Gastrocnemius medialis (tissue), 4 donors: ENCODE measurements around the gene ACOX2. TPM values are rescaled to one million over a fixed set of nuclear protein-coding genes. Genes with fewer than 3 reads are reported as not detected.

Experiments used
- ATAC-seq, 2 donors: fragments of 150-250 bp; one replicate each; pipeline ENCODE4 v1.9.1; 2016
- DNase-seq, 2 donors: peaks; one replicate each; pipeline ENCODE4 v3.0.0-alpha.2; 2019
- H3K27ac ChIP-seq, 4 donors: fragments of 200-600 bp; sonication (generic); 1 replicate in 1 of 4; 2 replicates in 3 of 4; pipeline ENCODE4 v1.5.1; 2016 to 2018; ENCODE audit warnings: mild to moderate bottlenecking in 2 of 4, moderate library complexity in 1 of 4
- H3K27me3 ChIP-seq, 3 donors: fragments of 200-600 bp; sonication (generic) in 2 of 3; 1 replicate in 1 of 3; 2 replicates in 2 of 3; pipeline versions ENCODE4 v1.5.1 to v1.6.0; 2016 to 2019; ENCODE audit warnings: mild to moderate bottlenecking in 1 of 3, moderate library complexity in 1 of 3
- H3K36me3 ChIP-seq, 2 donors: fragments of 200-600 bp; sonication (generic) in 1 of 2; one replicate each; pipeline ENCODE4 v1.5.1; 2017 to 2018
- H3K4me1 ChIP-seq, 2 donors: fragments of 200-600 bp; sonication (generic) in 1 of 2; one replicate each; pipeline ENCODE4 v1.5.1; 2016 to 2017; ENCODE audit warnings: mild to moderate bottlenecking in 2 of 2
- H3K4me3 ChIP-seq, 4 donors: fragments of 200-600 bp; sonication (generic) in 3 of 4; 1 replicate in 1 of 4; 2 replicates in 3 of 4; pipeline ENCODE4 v1.5.1; 2016 to 2019; ENCODE audit warnings: mild to moderate bottlenecking in 2 of 4
- H3K9me3 ChIP-seq, 3 donors: fragments of 200-600 bp; sonication (generic) in 2 of 3; 1 replicate in 1 of 3; 2 replicates in 2 of 3; pipeline ENCODE4 v1.5.1; 2016 to 2019
- POLR2A ChIP-seq, 2 donors: fragments of 450-650 bp; IDR thresholded peaks; one replicate each; pipeline ENCODE4 v1.6.1; 2017; ENCODE audit warnings: antibody characterized with exemption in 2 of 2, mild to moderate bottlenecking in 2 of 2, moderate library complexity in 2 of 2
- in situ Hi-C, 4 donors: fragments of 200-750 bp; cut with MboI; loops; one replicate each; pipeline versions ENCODE4 v1.15.0 to v1.8.0; 2017; ENCODE audit warnings: low sequenced_read_pairs in 4 of 4
- intact Hi-C: fragments of 100-400 bp; cut with DNase I; formaldehyde crosslinking; loops from one replicate; pipeline ENCODE4 v1.15.1; 2023; ENCODE audit warnings: low total_unique reads
- total RNA-seq, 4 donors: library from RNA; depleted of rRNA; stranded (reverse); fragments of >200 nt; gene quantifications; one replicate each; pipeline versions ENCODE4 v1.1.0 to v1.2.3, GENCODE V29; 2016
- TF ChIP-seq, protein P1 (sequence below), 5 experiments: fragments of 450-650 bp in 3 of 5; fragments of 200-600 bp in 2 of 5; sonication (generic) in 2 of 5; IDR thresholded peaks in 4 of 5; conservative IDR thresholded peaks in 1 of 5; 1 replicate in 4 of 5; 2 replicates in 1 of 5; pipeline ENCODE4 v1.5.1; 2016 to 2019; ENCODE audit warnings: antibody characterized with exemption in 5 of 5, mild to moderate bottlenecking in 3 of 5, moderate library complexity in 3 of 5

ACOX2 gene
- total RNA-seq, 4 donors from 2014 or later: 1.6 to 10.4 (median 5.7) TPM

DNA sequence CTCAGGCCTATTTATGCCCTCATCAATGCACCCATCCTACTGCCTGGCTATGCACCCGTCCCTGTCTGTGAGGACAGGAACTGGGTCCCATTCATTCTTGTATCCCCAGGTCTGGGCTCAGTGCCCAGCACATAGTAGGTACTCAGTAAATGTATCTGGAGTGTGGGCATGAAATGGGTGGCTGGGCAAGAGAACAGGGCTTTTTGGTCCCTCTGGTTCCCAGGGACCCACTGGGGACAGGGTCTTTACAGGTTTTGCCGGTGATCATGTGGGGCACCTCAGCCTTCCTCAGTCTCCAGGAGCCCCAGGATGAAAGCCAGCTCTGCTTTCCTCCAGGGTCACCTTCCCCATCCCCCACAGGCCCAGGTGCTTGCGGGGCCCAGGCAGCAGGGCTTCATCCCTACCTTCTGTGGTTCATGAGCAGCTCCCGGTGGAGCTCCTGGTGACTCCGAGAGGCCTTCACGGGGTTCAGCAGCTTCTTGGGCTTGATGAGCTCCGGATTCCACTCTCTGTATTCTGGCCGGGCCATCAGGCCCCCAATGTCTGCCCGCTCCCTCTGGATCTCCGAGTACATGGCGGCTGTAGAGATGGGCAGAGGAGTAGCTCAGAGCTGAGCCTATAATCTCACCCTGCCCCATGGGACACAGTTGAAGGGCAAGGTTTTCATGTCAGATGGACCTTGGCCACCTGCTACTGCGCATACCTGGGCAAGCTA is 32.5 kb upstream of the ACOX2 start:
- H3K4me1 ChIP-seq: no peaks in the 10 kb centered on the region
- H3K36me3 ChIP-seq: no peaks in the 10 kb centered on the region
- DNase-seq (no peak), ATAC-seq (no peak)
- H3K4me3 ChIP-seq: no peak overlapping the region
- TF ChIP-seq POLR2A (IDR thresholded peaks at IDR 0.05): no peak
- TF ChIP-seq, protein P1, sequence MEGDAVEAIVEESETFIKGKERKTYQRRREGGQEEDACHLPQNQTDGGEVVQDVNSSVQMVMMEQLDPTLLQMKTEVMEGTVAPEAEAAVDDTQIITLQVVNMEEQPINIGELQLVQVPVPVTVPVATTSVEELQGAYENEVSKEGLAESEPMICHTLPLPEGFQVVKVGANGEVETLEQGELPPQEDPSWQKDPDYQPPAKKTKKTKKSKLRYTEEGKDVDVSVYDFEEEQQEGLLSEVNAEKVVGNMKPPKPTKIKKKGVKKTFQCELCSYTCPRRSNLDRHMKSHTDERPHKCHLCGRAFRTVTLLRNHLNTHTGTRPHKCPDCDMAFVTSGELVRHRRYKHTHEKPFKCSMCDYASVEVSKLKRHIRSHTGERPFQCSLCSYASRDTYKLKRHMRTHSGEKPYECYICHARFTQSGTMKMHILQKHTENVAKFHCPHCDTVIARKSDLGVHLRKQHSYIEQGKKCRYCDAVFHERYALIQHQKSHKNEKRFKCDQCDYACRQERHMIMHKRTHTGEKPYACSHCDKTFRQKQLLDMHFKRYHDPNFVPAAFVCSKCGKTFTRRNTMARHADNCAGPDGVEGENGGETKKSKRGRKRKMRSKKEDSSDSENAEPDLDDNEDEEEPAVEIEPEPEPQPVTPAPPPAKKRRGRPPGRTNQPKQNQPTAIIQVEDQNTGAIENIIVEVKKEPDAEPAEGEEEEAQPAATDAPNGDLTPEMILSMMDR (IDR thresholded peaks at IDR 0.05 in 4 of 5, conservative IDR thresholded peaks at IDR 0.05 in 1 of 5): no peak
- H3K9me3 ChIP-seq: no peaks in the 10 kb centered on the region
- H3K27ac ChIP-seq: no peak overlapping the region
- no peaks in the 10 kb centered on the region for H3K27me3 ChIP-seq
- in situ Hi-C loops: loop anchor here in 3 of 4 donors (5.0 kb wide), 1 partner anchor 58 kb away; no protein-coding TSS in a partner anchor
- intact Hi-C loops: no loop called here

GRCh38 chr3:58568572-58569286 is 31.7 kb upstream of the ACOX2 start:
- Histone ChIP-seq H3K4me1 (no peaks in the 10 kb centered on the region), H3K27me3 (no peaks in the 10 kb centered on the region), H3K9me3 (no peaks in the 10 kb centered on the region), H3K27ac (no peak overlapping the region), H3K4me3 (no peak overlapping the region), H3K36me3 (no peaks in the 10 kb centered on the region)
- in situ Hi-C loops (loop anchor here in 1 of 4 donors (5.0 kb wide), 1 partner anchor 59 kb away; no protein-coding TSS in a partner anchor), intact Hi-C loops (loop anchor here (1.0 kb wide), 2 partner anchors 17 to 62 kb away; no protein-coding TSS in a partner anchor)
- TF ChIP-seq POLR2A (IDR thresholded peaks at IDR 0.05): no peak
- TF ChIP-seq, protein P1 (IDR thresholded peaks at IDR 0.05 in 4 of 5, conservative IDR thresholded peaks at IDR 0.05 in 1 of 5): peak; percentile 81 to 95 (median 89)
- peak; percentile 35 to 62 for DNase-seq
- peak; percentile 61 to 82 for ATAC-seq

- H3K27ac ChIP-seq: no peak overlapping the region
- intact Hi-C loops (no loop called here), in situ Hi-C loops (loop anchor here in 1 of 4 donors (5.0 kb wide), 1 partner anchor 60 kb away; no protein-coding TSS in a partner anchor)
- H3K4me3 ChIP-seq: no peak overlapping the region
- ATAC-seq (no peak), DNase-seq (no peak)
- H3K9me3 ChIP-seq: no peaks in the 10 kb centered on the region
- TF ChIP-seq, protein P1 (IDR thresholded peaks at IDR 0.05 in 4 of 5, conservative IDR thresholded peaks at IDR 0.05 in 1 of 5): no peak
- no peak for TF ChIP-seq POLR2A (IDR thresholded peaks at IDR 0.05)
- no peaks in the 10 kb centered on the region for H3K27me3 ChIP-seq
- no peaks in the 10 kb centered on the region for H3K4me1 ChIP-seq
- no peaks in the 10 kb centered on the region for H3K36me3 ChIP-seq
Measured at GRCh38 chr3:58567251-58567515, 30.2 kb upstream of the ACOX2 start.

DNA sequence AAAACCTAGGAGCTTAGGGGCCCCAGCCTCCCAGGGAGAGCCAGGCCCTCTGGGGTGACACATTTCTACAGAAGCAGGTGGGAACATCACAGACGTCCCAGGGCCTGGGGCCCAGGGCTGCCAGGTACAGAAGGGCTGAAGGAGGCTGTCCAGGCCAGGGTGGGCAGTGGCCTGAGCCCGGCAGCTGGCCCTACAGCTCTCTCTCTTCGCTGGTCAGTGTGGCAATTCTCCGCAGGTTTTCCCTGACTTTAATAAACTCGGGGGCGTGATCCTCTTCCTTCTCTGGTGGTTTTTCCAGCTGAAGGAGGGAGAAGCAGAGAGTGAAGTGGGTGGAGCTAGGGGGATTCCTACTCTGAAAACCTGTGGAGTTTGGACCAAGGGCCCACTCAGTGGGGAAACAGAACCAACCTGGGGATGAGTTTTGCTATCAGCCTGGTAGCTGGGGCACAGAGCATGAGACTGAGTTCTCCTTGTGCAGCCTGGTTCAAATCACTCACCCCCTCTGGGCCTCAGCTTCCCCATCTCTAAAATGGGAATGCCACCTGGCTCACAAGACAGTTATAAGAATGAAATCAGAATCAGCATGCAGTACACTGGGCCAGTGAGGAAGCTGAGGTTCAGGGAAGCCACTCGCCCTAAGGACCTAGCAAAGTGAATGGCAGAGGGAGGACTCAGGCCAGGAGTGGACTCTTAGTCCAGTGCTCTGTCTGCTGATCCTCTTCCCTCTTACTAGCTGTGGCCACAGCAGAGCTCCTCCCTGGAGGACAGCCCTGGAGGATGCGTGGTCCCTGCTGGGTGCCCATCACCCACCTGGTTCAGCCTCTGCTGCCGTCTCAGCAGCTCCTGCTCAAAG is 29.6 kb upstream of the ACOX2 start:
- in situ Hi-C loops (loop anchor here in 1 of 4 donors (5.0 kb wide), 1 partner anchor 61 kb away; no protein-coding TSS in a partner anchor), intact Hi-C loops (no loop called here)
- no peaks in the 10 kb centered on the region for H3K4me1 ChIP-seq
- no peak for DNase-seq
- no peak overlapping the region for H3K4me3 ChIP-seq
- no peak for ATAC-seq
- no peaks in the 10 kb centered on the region for H3K36me3 ChIP-seq
- no peaks in the 10 kb centered on the region for H3K9me3 ChIP-seq
- H3K27me3 ChIP-seq: no peaks in the 10 kb centered on the region
- no peak overlapping the region for H3K27ac ChIP-seq
- TF ChIP-seq, protein P1 (IDR thresholded peaks at IDR 0.05 in 4 of 5, conservative IDR thresholded peaks at IDR 0.05 in 1 of 5): no peak
- no peak for TF ChIP-seq POLR2A (IDR thresholded peaks at IDR 0.05)
